Superior temporal gyrus (tissue), 1 donor: ENCODE data around the gene CACNG8.

Source experiments
- DNase-seq: peaks from one replicate; pipeline ENCODE4 v3.0.0-alpha.2; 2016; ENCODE audit errors: extremely low spot score

CACNG8 gene

DNA sequence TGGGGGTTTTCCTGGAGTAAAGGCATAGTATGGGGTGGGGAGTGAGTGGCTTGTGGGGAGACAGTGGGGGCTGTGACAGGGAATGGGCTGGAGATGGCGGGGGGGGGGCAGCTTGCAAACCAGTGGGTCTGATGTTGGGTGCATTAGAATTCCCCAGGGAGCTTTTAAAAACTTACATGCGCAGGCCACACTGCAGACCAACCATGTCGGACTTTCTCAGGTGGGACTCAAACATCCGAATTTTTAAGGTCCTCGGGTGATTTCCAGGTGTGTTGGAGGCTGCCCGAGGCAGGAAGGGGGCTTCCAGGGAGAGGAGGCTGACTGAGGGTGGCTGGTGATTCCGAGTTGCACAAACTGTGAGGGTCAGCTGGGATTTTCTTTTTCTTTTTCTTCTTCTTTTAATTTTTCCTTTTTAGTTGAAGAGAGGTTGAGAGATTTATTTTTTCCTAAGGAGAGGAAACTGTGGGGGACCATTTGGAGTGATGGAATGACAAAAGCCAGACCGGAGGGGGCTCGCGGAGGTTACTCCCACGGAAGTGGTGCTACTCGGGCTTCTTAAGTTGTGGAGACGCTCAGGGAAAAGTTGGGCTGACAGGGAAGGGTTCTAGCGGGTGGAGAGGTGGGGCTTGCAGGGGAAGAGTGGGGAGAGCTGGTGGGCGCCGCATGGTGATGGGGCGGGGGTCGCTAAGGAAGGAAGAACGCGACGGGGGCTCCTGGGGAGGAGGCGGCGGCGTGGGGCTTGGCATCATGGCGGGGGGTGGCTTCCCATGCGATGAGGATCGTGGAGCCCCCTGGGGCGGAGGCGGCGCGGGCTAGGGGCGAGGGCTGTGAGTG lies 997 bp upstream of the CACNG8 start:
- no peak for DNase-seq

DNA sequence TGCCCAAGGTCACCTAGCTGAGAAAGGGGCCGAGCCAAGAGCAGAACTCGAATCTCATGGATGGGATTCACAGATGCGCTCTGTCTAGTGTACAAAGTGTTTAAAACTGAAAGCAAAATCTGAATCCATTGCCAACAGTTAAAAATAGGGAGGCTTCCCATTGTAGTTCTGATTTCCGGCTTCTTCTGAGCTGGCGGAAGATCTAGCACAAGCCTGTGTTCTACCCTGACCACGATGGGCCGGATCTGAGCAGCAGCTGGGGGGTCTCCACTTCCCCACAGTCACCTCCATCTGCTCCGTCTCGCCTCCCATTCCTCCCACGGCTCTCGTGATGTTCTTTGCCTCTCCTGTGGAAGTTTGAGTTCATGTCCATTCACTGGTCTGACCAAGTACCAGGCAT lies 2.4 kb downstream of the CACNG8 start:
- peak; percentile 56 for DNase-seq

DNA sequence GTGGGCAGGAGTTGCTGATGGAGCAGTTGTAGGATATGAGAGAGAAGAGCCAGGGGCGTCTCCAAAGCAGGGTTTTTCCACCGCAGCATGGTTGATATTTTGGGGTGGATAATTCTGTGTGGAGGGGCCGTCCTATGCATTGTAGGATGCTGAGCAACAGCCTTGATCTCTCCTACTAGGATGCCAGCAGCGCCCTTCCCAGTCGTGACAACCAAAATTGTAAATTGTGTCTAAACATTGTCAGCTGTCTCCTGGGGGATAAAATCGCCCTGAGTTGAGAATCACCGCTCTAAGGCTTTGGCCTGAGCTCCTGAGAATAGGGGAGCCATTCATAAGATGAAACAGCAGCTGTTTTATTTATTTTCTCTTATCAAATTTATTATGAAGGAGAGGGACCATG lies 4.2 kb downstream of the CACNG8 start:
- DNase-seq, result peak; percentile 13

DNA sequence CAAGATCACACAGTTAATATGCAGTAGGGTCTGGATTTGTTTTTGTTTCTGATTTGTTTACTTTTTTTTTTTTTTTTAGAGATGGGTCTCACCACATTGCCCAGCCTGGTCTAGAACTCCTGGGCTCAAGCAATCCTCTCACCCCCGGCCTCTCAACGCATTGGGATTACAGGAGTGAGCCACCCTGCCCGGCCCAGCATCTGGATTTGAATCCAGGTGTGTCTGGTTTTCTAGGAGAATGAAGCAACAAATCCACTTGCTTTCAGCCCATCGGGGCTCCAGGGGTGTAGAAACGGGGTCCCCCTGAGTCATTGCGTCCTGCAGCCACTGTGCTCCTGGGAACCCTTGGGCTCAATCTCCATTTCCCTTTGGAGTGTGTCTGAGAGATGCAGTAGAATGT lies 6.6 kb downstream of the CACNG8 start:
- no peak for DNase-seq

DNA sequence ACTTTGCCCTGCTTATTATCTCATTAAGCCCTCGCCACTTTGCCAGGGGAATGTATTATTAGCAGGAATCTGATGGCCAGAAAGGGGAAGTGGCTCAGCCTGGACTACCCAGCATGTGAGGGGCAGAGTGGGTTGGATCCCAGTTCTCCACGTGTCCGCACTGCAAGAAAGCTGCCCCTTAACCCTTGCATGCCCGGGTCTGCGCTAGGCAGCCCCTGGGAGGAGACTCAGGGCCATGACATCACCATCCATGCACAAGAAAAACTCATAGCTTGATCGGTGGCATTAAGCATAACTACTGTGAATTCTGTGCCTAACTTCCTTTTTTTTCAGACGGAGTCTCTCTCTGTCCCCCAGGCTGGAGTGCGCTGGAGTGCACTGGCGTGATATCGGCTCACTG lies 8.9 kb downstream of the CACNG8 start:
- DNase-seq, result no peak

DNA sequence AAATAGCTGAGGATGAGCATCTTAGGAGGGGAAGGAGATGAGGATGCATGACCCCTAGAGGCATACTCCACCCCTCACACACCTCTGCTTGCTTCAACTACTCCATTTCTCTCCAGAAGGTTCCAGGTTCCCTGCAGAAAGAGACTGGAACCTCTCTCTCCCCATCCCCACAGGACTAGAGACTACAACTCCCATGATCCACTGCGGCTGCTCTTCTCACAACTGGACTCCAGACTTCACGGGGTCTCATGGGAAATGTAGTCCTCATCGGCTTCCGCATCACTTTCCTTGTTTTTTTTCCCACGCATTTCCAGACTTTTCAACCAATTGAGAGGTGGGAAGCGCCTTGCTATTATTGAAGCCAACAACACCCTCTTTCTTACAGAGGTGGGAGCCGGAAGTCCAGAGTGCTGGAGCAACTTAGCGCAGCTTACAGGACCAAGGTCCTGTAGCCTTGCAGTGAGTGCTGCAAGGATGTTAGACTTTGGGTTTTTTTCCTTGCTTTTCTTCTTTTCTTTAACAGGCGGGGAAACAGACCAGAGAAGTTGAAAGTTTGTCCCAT lies 14.8 kb downstream of the CACNG8 start:
- DNase-seq, result peak; percentile 97

DNA sequence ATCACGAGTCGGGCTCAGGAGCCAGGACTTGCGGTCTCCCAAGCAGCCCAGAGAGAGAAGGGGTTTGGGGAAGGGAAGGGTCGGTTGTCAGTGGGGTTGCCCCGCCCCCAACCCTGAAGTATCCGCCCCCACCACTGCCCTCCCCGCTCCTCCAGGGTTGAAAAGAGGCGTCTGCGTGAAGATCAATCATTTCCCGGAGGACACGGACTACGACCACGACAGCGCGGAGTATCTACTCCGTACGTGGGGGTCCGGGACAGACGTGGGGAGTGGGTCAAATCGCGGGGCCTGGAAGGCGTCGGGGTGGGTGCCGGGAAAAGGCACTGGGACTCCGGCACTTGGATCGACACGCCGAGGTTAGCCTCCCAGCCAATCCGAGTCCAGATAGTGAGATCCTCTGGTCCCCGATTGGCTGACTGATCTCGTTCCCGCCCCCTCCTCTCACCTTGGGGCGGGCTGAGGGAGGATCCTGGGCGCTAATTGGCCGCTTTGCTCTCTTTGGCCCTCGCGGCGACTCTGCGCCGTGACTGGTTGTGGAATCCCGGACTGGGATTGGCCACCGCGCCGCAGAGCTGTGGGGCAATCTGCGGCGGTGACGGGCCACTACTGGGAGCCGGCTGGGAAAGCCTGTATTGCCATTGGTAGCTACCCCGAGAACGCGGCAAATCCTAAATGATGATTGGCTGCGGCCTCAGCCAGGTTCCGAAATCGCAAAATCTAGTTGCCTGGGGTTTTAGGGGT lies 15.4 kb downstream of the CACNG8 start:
- peak; percentile 87 for DNase-seq

DNA sequence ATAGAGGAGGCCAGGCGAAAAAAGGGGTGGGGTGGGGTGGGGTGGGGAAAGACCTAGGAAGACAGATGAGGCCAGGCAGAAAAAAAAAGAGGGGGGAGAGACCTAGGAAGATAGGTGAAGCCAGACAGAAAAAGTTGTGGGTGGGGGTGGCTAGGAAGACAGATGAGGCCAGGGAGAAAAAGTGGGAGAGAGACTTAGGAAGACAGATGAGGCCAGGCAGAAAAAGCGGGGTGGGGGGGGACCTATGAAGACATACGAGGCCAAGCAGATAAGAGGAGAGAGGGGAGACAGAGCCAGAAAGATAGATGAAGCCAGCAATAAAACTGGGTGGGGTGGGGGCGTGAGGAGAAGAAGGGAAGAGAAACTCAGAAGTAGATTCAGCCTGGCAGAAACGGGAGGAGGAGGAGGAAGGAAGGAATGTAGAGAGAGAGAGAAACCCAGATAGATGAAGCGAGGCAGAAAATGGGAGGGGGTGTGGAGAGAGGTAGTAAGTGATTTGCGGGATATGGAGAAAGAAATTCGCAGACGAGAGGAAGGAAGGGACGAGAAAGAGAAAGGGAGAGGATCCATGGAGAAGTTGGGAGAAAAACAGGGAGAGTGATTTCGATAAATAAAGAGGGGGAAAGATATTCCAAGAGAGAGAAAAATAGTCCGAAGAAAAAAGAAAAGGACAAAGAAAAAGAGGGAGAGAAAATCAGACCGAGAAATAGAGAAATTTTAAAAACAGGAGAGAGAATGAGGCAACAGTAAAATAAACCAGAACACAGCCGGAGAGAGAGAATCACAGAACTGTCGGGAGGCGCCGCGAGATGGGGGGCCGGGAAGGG lies 16.5 kb downstream of the CACNG8 start:
- DNase-seq, result no peak

DNA sequence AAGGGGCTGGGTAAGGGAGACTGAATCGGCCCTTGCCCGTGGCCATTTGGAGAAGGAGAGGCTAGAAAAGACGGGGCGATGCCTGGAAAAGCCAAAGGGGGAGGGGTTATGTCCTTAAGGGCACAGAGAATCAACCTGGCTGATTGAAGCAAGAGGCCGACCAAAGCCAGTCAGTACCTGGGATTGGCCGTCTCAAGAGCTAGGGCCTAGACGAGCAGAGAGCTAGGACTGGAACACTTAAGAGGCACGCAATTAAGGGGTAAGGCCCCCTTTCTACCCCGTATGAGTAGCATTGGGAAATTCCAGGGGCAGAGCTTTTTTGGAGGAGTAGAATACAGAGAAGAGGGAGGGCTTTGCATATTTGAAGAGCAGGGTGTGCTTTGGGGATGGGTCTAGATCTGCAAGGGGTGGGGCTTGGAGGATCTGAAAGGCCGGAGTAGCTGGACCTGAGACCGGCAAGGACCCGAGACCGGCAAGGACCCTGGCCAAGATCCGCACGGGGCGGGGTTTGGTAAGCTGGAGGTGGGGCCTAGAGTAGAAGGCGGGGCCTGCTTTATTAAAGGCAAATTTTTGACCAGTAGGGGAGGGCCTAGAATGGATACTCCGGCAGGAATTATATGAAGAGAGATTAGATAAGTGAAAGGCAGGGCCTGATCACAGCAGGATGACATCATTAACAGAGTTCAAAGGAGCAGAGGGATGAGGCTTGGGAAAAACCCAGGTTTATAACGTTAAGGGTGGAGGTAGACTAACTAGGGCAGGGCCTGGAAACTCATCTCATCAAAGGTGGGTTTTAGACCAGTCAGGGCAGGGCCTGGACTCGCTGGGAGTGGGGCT lies 18.0 kb downstream of the CACNG8 start:
- DNase-seq, result peak; percentile 16

DNA sequence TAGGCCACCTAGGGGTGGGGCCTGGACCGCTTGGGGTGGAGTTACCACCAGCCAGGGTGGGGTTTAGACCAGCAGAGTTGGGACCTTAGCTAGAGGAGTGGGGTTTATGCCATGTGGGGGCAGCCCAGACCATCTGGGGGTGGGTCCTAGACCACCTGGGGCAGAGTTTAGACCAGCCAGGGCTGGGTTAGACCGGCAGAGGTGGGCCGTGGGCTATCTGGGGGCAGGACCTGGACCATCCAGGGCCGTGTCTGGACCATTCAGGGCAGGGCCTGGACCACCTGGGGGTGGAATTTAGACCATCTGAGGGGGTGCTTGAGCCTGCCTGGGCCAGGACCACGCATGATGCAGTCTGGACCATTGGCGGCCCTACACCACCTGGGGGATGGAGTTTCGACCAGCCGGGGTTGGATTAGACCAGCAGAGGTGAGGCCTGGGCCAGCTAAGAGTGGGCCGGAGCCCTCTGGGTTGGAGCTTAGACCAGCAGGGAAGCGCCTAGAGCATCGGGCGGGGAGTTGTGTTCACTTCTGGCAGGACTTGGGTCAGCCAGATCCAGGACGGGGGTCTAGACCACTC lies 18.7 kb downstream of the CACNG8 start:
- no peak for DNase-seq

DNA sequence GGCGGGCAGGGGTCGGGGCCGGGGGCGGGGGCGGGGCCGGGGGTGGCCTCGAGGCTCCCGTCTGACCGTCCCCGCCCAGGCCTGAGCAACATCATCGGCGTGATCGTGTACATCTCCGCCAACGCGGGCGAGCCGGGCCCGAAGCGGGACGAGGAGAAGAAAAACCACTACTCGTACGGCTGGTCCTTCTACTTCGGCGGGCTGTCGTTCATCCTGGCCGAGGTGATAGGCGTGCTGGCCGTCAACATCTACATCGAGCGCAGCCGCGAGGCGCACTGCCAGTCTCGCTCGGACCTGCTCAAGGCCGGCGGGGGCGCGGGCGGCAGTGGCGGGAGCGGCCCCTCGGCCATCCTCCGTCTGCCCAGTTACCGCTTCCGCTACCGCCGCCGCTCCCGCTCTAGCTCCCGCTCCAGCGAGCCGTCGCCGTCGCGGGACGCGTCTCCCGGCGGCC lies 19.3 kb downstream of the CACNG8 start:
- no peak for DNase-seq

DNA sequence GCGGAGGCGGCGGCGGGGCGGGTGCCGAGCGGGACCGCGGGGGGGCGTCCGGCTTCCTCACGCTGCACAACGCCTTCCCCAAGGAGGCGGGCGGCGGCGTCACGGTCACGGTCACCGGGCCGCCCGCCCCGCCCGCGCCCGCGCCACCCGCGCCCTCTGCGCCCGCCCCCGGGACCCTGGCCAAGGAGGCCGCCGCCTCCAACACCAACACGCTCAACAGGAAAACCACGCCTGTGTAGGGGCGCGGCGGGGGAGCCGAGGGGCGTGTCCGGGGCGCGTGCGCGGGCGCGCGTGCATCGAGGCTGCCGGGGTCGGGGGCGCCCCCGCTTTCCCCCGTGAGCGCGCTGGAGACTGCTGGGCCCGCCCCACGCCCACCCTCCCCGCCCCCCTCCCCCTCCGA lies 19.9 kb downstream of the CACNG8 start:
- no peak for DNase-seq

DNA sequence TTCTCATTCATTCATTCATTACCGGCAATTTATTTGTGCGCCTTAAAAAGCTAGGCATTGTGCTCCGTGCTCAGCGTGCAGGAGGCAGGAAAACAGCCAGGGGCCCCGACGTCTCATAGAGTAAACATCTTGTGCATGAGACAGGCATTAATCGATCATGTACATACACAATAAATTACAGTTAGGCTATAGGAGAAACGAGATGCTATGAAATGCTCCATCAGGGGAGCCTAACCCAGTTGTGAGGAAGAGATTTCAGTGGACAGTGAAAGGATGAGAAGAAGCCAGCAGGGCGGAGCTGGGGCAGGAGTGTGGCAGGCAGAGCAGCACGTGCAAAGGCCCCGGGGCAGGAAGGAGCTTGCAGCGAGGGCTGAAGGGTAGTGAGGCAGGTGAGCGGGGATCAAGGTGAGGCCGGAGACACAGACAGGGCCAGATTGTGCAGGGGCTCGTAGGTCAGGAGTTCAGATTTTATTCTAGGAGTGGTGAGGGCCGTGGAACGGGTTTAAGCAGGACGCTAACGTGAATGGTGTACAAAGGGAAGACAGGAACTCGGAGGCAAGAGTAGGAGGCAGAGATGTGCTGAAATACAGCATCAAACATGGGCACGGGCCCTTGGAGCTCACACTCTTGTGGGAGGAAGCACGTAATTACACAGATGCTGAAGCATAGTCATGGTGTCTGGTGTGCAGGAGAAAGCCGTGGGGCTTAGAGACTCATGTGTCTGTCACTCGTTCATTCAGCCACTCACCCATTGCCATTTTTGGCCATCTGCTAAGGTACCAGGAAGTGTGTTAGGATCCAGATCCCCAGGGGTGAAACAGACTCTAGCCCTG lies 20.9 kb downstream of the CACNG8 start:
- DNase-seq, result peak; percentile 14

DNA sequence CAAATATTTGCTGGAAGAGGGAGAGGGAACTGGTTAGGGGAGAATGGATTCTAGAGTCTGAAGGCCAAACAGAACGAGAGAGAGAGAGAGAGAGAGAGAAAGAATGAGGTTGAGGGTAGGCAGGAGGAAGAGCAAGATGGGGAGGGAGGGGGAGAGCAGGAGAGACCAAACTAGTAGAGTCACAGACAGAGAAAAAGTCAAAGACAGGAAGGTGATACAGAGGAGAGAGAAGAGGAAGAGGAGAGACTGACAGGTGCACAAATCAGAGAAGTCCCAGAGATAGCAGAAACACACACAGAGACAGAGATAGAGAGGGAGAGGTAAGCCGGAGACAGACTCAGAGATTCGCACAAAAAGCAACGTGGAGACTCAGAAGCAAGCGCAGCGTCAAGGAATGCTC lies 23.1 kb downstream of the CACNG8 start:
- no peak for DNase-seq

DNA sequence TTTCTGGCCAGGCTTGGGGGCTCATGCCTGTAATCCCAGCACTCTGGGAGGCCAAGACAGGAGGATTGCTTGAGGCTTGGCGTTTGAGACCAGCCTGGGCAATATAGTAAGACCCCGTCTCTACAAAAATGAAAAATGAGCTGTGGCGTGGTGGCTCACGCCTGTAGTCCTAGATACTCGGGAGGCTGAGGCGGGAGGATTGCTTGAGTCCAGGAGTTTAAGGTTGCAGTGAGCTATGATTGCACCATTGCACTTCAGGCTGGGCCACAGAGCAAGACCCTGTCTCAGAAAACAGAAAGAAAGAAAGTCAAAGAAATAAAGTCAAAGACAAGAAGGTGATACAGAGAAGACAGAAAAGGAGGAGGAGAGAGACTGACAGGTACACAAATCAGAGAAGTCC lies 26.2 kb downstream of the CACNG8 start:
- no peak for DNase-seq

DNA sequence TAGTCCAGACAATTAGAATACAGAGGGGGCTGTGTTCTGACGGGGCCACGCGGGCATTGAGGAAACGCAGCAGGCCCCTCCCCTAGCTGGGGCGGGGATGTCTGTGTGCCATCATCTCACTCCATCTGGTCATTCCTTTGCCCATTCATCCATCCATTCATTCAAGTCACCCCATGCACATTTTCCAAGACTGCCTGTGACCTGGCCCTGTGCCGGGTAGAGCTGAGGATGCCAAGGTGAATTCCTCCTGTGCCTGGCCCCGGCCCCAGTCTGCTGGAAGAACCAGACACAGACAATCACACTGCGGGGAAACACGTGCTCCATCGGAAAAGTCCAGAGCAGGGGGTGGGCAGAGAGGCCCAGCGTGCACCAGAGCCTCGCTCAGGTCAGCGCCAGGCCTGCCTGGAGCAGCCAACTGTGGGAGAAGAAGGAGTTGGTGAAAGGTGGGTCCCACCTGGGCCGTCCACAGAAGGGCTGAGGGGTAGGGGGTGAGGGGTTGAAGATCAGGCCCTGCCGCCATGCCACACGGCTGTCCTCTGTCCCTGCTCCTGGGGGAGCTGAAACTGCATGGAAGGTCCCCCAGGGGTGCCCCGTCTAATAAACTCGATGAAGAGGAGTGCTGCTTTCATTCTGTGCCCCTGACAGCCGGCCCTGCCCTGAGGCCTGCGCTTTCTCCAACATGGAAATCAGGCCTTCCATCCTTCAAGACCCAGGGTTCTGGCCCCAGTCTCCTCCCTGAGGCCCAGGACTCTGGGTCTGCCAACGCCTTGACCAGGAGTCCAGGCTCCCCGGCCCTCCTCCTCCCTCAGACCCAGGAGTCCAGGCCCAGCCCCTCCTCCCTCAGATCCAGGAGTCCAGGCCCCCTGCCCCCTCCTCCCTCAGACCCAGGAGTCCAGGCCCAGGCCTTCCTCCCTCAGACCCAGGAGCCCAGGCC lies 27.1 kb downstream of the CACNG8 start:
- no peak for DNase-seq

DNA sequence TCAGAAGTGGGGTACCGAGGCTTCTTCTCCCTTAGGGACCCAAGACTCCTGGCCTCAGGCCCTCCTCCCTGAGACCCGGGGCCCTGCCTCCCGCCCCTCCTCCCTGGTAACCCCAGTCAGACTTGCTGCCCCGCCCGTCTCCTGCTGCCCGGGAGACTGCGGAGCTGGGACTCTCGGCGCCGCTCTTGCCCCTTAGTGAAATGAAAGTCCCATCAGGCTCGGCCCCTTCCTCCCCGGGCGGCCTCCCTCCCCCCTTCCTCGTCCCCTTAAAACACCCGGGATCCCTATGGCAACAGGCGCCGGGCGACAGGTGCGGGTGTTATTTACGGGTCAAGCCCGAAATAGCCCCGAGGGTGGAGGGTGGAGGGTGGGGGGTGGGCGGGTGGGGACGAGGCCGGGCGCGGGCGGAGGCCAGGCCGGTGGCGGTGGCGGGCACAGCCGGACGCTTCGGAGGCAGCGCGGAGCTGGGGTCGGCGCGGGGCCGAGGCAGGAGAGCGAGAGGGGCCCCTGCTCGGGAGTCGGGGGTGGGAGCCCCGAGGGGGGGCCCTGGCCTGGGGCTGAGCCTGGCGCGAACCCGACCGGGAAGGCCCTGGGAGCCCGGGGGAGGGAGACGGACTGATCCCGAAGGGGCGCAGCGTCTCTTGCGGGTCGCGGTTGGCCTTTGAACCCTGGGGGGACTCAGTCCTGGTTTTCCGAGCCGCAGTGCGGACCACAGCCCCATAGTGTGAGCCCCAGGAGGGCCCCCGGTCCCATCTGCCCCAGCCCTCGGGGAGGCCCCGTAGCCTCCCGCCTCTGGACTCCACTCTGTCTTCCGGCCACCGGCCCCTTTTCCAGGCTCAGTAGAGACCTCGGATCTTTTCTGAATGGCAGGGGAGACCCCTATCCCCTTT lies 28.7 kb downstream of the CACNG8 start, which contains the start of gene CACNG6:
CACNG6 (plus strand) TSS at position 414 of the 890 bp plus-strand sequence. CDS start 1,241 bp downstream, outside the sequence.
- no peak for DNase-seq
